ENCODE results near the gene ZNF41.
"Not testable (repeated sequence)": the region's sequence is repeated elsewhere in the genome, so short reads cannot be mapped to it uniquely, and the experiment has no call there.

ZNF41 gene

DNA sequence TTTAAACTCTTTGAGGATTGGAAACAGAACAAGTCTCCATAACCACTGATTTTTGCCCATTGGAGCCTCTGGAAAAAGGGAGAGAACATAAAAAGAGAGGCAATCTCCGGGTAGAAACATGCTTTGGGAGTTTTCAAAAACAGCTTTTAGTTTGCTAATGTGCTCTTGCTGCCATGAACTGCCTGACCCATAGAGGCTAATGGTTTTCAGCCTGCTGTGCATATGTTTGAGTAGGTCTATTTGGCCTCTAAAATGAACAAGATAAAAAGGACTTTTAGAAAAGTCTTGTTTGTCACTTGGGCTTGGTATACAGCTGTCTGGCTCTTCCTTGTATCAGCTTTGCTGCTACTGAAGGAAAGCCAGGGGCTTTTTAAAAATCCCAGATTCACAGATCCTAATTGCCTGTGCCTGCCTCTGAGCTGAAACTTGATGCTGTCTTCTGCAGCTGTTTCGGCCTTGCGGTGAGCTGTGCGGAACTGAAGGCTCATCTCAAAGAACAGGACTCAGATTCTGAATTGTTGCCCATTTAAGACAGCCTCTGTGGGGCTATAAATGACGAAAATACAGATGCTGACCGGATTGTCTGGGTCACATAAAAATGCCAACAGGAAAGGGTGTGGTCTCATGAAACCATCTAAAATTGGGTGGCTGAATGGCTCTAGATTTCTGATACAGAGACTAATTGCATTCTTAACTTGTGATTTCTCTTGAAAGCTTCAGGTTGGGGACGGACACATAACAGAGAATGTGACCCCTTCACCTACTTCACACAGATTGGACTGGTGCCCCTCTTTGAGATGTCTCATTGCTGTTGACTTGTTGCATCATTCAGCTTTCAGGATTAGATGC is 18.4 kb upstream of the ZNF41 start:
- no peak for DNase-seq (ENCODE audit: low read depth)
- TF ChIP-seq, protein P1, sequence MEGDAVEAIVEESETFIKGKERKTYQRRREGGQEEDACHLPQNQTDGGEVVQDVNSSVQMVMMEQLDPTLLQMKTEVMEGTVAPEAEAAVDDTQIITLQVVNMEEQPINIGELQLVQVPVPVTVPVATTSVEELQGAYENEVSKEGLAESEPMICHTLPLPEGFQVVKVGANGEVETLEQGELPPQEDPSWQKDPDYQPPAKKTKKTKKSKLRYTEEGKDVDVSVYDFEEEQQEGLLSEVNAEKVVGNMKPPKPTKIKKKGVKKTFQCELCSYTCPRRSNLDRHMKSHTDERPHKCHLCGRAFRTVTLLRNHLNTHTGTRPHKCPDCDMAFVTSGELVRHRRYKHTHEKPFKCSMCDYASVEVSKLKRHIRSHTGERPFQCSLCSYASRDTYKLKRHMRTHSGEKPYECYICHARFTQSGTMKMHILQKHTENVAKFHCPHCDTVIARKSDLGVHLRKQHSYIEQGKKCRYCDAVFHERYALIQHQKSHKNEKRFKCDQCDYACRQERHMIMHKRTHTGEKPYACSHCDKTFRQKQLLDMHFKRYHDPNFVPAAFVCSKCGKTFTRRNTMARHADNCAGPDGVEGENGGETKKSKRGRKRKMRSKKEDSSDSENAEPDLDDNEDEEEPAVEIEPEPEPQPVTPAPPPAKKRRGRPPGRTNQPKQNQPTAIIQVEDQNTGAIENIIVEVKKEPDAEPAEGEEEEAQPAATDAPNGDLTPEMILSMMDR (IDR thresholded peaks at IDR 0.05; ENCODE audit: insufficient read depth, low read depth, low read length, missing control alignments), result no peak
- no peak overlapping the region for H3K4me3 ChIP-seq (ENCODE audit: low read length)

DNA sequence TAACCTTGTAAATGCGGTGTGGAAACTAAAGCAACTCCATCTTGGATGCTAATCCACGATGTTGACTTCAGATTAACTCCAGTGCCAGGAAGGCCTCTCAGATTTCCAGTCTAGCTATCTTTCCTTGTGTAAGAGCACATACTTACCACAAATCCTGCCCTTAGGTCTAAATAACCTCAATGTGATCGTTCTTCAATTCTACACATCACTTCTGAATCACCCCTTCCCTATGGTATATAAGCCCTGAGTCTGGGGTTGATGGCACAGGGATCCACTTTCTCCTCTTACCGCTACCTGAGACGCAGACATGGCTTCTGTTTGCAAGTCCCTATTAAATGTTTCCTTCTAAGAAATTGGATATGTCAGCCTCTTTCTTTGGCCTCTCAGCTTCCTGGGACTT is 17.5 kb upstream of the ZNF41 start:
- TF ChIP-seq, protein P1 (IDR thresholded peaks at IDR 0.05; ENCODE audit: insufficient read depth, low read depth, low read length, missing control alignments), result no peak
- no peak overlapping the region for H3K4me3 ChIP-seq (ENCODE audit: low read length)
- no peak for DNase-seq (ENCODE audit: low read depth)

DNA sequence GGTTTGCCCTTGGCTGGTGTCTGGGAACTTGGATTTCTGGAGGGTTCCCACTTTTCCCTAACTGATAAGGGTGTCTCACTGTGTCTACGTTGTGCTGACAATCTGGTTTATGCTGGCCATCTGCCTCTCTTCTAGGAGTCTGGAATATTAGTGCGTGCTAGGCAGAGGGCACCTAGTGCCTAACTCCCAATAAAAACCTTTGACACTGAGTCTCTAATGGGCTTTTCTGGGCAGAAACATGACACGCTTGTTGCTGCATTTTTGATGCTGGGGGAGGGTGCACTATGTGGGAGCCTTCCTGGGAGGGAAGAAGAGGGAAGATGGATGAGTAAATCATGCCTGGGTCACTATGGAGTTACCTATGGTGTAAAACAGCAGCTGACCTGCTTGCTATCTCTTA is 16.3 kb upstream of the ZNF41 start:
- no peak for DNase-seq (ENCODE audit: low read depth)
- no peak overlapping the region for H3K4me3 ChIP-seq (ENCODE audit: low read length)
- TF ChIP-seq, protein P1 (IDR thresholded peaks at IDR 0.05; ENCODE audit: insufficient read depth, low read depth, low read length, missing control alignments), result no peak

DNA sequence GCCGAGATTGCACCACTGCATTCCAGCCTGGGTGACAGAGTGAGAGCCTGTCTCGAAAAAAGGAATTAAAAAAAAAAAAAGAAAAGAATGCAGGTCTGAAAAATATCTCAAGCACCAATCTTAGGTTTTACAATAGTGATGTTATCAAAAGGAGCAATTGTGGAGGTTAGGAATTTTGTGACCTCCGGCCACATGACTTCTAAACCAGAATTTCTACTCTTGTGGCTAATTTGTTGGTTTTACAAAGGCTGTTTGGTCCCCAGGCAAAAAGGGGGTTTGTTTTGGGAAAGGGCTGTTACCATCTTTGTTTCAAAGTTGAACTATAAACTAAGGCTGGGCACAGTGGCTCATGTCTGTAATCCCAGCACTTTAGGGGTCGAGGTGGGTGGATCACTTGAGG is 15.4 kb upstream of the ZNF41 start:
- no peak overlapping the region for H3K4me3 ChIP-seq (ENCODE audit: low read length)
- no peak for DNase-seq (ENCODE audit: low read depth)
- TF ChIP-seq, protein P1 (IDR thresholded peaks at IDR 0.05; ENCODE audit: insufficient read depth, low read depth, low read length, missing control alignments), result no peak

DNA sequence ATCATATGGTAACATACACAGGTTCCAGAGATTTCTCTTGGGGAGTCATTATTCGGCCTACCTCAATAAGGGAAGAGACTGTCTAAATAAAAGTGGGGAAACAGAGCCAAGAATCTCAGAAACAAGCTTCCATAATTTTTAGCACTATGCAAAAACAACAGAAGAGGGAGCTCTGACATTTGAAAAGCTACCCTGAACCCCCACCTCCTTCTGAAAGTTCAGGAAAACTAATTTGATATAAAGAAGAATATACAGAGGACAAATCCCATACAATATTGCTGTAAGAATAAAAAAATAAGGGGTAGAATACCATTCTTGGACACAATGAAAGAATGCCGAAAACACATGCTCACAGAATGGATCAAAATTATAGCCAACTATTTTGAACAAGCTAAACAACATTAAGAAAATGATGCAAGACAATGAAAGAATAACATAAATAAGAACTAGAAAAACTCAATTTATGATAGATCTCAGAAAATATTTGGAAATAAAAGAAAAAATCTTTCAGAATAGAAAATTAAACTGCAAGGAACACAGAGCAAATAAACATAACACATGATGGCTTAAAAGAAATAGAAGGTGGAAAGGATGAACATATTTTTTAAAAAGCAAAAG is 14.4 kb upstream of the ZNF41 start:
- TF ChIP-seq, protein P1 (IDR thresholded peaks at IDR 0.05; ENCODE audit: insufficient read depth, low read depth, low read length, missing control alignments), result peak; percentile 38
- DNase-seq (ENCODE audit: low read depth), result peak; percentile 32
- H3K4me3 ChIP-seq (ENCODE audit: low read length), result no peak overlapping the region

DNA sequence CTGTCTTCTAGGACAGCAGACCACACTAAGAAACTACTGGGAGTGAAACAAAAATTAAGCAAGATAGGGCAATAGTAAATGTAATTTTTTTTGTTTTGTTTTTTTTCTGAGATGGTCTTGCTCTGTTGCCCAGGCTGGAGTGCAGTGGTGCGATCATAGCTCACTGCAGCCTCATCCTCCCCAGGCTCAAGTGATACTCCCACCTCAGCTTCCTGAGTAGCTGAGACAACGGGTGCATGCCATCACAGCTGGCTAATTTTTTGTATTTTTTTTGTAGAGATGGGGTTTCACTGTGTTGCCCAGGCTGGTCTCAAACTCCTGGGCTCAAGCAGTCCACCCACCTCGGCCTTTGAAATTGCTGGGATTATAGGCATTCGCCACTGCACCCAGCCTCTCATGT is 9.1 kb upstream of the ZNF41 start:
- not testable (repeated sequence) for DNase-seq (ENCODE audit: low read depth); H3K4me3 ChIP-seq (ENCODE audit: low read length)

DNA sequence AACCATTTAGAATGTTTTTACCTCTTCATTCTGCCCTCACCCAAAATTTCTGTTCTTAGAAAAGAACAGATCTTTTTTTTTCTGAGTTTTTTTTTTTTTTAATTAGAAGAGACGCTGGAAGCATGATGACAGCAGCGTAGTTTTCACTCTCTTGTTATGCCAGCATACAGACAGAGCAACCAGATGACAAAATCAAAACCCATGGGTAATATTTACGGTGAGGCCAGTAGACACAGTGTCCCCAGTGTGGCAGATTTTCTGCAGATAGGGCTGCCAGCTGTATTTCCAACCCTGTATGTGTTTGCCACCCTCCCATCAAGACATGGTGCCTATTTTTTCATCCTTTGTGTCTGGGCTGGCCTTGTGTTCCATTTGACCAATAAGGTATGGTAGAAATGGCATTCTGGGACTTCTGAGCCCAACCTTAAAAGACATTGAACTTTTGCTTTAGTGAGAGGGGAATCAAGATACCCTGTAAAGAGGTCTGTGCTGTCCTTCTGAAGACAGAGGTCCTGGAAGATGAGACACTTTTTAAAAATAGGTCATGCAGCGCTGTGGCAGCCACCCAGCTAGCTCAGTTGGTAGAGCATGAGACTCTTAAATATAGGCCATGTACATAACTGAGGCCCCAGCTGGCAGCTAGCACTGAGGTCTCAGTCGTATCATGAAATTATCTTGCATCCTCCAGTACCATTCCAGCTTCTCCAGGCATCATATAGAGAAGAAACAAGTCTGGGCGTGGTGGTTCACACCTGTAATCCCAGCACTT is 6.7 kb upstream of the ZNF41 start:
- DNase-seq (ENCODE audit: low read depth), result no peak
- TF ChIP-seq, protein P1 (IDR thresholded peaks at IDR 0.05; ENCODE audit: insufficient read depth, low read depth, low read length, missing control alignments), result no peak
- no peak overlapping the region for H3K4me3 ChIP-seq (ENCODE audit: low read length)
